ENCODE measurements around the gene MED16. TPM values are rescaled to one million over a fixed set of nuclear protein-coding genes. Genes with fewer than 3 reads are reported as not detected.

MED16 gene
- total RNA-seq, 1 donor from 2014 or later, result 51.8 TPM

DNA sequence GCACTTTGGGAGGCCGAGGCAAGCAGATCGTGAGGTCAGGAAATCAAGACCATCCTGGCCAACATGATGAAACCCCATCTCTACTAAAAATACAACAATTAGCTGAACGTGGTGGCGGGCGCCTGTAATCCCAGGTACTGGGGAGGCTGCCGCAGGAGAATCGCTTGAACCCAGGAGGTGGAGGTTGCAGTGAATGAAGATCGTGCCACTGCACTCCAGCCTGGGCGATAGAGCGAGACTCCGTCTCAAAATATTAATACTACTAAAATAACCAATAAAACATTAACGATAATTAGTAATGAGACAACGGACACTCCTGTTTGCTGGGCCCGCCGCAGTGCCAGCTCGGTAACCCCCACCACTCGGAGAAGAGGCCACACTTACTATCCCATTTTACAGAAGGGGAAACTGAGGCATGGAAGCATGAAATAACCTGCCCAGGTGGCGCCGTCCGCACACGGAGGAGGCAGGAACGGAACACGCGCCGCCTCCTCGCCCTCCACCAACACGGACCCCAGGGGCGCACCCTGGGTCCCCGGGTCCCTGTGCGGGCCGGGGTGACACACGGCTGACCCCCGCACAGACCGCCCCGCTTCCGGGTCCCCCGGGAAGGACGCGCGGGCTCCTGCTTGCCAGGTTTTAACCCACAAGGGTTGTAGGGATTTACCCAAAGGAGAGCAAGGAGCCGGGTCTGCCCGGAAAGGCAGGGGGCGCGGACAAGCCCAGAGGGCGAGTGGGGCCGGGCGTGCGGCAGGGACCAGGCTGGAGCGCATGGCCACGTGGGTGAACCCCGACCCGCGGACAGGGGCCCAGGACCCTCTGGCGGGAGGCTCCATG, 18.4 kb upstream of the MED16 start:
- peaks cover 25% of the 10 kb centered on the region for H3K4me1 ChIP-seq
- ATAC-seq (no peak), DNase-seq (no peak)
- intact Hi-C loops (cut with DNase I), result no loop called here
- H3K4me3 ChIP-seq, result no peak overlapping the region
- TF ChIP-seq, protein P1, sequence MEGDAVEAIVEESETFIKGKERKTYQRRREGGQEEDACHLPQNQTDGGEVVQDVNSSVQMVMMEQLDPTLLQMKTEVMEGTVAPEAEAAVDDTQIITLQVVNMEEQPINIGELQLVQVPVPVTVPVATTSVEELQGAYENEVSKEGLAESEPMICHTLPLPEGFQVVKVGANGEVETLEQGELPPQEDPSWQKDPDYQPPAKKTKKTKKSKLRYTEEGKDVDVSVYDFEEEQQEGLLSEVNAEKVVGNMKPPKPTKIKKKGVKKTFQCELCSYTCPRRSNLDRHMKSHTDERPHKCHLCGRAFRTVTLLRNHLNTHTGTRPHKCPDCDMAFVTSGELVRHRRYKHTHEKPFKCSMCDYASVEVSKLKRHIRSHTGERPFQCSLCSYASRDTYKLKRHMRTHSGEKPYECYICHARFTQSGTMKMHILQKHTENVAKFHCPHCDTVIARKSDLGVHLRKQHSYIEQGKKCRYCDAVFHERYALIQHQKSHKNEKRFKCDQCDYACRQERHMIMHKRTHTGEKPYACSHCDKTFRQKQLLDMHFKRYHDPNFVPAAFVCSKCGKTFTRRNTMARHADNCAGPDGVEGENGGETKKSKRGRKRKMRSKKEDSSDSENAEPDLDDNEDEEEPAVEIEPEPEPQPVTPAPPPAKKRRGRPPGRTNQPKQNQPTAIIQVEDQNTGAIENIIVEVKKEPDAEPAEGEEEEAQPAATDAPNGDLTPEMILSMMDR (IDR thresholded peaks at IDR 0.05), result no peak
- H3K27me3 ChIP-seq, result peaks cover 6% of the 10 kb centered on the region
- no peaks in the 10 kb centered on the region for H3K9me3 ChIP-seq
- H3K27ac ChIP-seq, result no peak overlapping the region
- no peaks in the 10 kb centered on the region for H3K36me3 ChIP-seq

DNA sequence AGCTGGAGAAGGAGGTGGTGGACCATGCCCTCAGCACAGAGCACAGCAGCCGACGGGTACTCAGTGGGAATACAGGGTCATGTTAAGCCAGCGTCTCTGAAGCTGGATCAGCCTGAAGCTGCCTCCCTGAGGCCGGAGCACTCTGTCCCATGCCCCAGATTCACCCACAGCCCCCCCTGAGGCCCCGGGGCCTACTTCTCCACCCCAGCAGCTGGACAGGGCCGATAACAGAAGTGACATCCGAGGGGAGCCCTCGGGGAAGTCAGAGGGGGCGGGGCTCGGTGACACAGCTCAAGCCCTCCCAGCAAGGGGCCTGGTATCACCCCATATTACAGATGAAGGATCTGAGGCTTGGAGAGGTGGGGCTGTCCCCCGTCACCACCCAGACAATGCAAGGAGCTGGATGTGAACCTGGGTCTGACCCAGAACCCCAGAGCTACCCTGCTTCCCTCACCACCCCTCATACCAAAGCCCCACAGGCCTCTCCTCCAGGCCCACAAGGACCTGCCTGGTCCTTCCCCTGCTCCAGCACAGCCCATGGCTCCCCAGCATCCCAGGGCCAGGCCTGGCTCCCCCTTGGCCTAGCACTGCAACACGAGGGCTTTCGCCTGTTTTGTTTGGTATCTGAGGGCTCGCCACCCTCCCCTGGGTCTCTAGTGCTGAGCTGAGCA, 14.3 kb upstream of the MED16 start:
- TF ChIP-seq, protein P1 (IDR thresholded peaks at IDR 0.05), result no peak
- intact Hi-C loops (cut with DNase I), result no loop called here
- peak; percentile 15 for ATAC-seq
- H3K4me1 ChIP-seq, result peaks cover 21% of the 10 kb centered on the region
- H3K4me3 ChIP-seq, result no peak overlapping the region
- no peaks in the 10 kb centered on the region for H3K36me3 ChIP-seq
- H3K27ac ChIP-seq, result no peak overlapping the region
- H3K27me3 ChIP-seq, result no peaks in the 10 kb centered on the region
- H3K9me3 ChIP-seq, result no peaks in the 10 kb centered on the region
- DNase-seq, result no peak

DNA sequence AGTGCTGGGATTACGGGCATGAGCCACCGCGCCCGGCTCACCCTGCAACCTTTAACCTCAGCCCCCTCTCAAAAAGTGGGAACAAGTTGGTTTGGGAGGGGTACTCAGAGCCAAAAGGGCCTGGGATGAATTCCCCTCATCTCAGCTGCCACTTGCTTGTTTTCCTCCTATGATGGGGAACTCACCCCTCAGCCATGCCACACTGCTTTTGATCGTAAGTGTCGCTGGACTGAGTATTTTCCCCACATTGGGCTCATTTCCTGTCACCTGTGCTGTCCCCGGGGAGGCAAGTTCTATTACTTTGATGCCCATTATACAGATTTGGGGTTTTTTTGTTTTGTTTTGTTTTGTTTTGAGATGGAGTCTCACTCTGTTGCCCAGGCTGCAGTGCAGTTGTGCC, 13.5 kb upstream of the MED16 start:
- H3K4me1 ChIP-seq, result peaks cover 19% of the 10 kb centered on the region
- DNase-seq (no peak), ATAC-seq (no peak)
- TF ChIP-seq, protein P1 (IDR thresholded peaks at IDR 0.05), result no peak
- H3K9me3 ChIP-seq, result no peaks in the 10 kb centered on the region
- no peak overlapping the region for H3K4me3 ChIP-seq
- H3K36me3 ChIP-seq, result no peaks in the 10 kb centered on the region
- H3K27ac ChIP-seq, result no peak overlapping the region
- no peaks in the 10 kb centered on the region for H3K27me3 ChIP-seq
- intact Hi-C loops (cut with DNase I), result no loop called here

DNA sequence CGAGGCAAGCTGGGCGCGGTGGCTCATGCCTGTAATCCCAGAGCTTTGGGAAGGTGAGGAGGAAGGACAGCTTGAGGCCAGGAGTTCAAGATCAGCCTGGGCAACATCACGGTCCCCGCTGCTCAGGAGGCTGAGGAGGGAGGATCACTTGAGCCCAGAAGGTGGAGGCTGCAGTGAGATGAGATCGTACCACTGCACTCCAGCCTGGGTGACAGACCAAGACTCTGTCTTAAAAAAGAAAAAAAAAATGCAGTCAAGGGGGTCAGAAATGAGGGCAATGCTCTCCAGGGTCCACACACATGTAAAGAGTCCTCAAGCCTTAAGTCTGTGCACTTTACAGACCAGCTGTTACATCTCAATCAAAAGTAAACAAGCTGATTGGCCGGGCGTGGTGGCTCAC, 11.6 kb upstream of the MED16 start:
- no peaks in the 10 kb centered on the region for H3K27me3 ChIP-seq
- TF ChIP-seq, protein P1 (IDR thresholded peaks at IDR 0.05), result no peak
- ATAC-seq, result no peak
- H3K4me1 ChIP-seq, result peaks cover 13% of the 10 kb centered on the region
- H3K27ac ChIP-seq, result no peak overlapping the region
- peaks cover 4% of the 10 kb centered on the region for H3K36me3 ChIP-seq
- DNase-seq, result no peak
- H3K9me3 ChIP-seq, result no peaks in the 10 kb centered on the region
- no peak overlapping the region for H3K4me3 ChIP-seq
- intact Hi-C loops (cut with DNase I), result no loop called here

DNA sequence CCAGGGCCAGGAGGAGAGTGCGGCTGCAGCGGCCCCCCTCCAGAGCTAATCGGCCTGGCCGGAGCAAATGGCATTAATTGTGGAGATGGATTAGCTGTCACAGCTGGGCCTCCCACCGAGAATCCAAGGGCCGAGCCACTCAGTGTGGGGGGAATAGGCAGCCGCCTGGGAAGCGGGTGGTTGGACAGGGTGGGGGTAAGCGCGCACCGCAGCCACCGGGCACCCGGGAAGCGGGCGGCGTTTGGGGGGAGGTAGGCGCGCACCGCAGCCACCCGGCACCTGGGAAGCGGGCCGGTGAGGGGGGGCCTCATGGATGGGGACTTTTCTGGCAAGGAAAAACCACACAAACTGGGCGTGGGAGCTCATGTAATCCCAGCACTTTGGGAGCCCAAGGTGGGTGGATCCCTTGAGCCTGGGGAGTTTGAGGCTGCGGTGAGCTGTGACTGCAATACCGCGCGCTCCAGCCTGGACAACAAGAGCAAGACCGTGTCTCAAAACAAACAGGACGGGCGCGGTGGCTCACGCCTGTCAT, 10.3 kb upstream of the MED16 start:
- TF ChIP-seq, protein P1 (IDR thresholded peaks at IDR 0.05), result no peak
- H3K9me3 ChIP-seq, result no peaks in the 10 kb centered on the region
- ATAC-seq (no peak), DNase-seq (no peak)
- peaks cover 1% of the 10 kb centered on the region for H3K4me1 ChIP-seq
- H3K27ac ChIP-seq, result no peak overlapping the region
- H3K27me3 ChIP-seq, result no peaks in the 10 kb centered on the region
- no peak overlapping the region for H3K4me3 ChIP-seq
- intact Hi-C loops (cut with DNase I), result no loop called here
- peaks cover 4% of the 10 kb centered on the region for H3K36me3 ChIP-seq

Data from upper lobe of right lung (tissue), 1 donor.